HEK293 (cell line): ENCODE measurements around the gene METTL16.
A peak's percentile ranks its signal among the peaks of the same experiment; 100 is the strongest.

Source experiments
- ZBTB7A ChIP-seq: fragments of 450-650 bp; formaldehyde crosslinking; IDR thresholded peaks from 2 replicates; pipeline ENCODE4 v1.5.1; 2016; ENCODE audit warnings: low read depth, missing biosample characterization, missing genetic modification characterization
- ZNF23 ChIP-seq: fragments of 450-650 bp; formaldehyde crosslinking; IDR thresholded peaks from 2 replicates; pipeline ENCODE4 v1.5.1; 2016; ENCODE audit warnings: missing biosample characterization, missing genetic modification characterization, borderline replicate concordance
- ZNF311 ChIP-seq: fragments of 450-650 bp; formaldehyde crosslinking; IDR thresholded peaks from 2 replicates; pipeline ENCODE4 v1.5.1; 2017; ENCODE audit warnings: missing biosample characterization, missing genetic modification characterization, borderline replicate concordance
- ZNF423 ChIP-seq: fragments of 450-650 bp; formaldehyde crosslinking; IDR thresholded peaks from 2 replicates; pipeline ENCODE4 v1.5.1; 2016; ENCODE audit warnings: missing biosample characterization, missing genetic modification characterization
- ZNF707 ChIP-seq: fragments of 450-650 bp; formaldehyde crosslinking; IDR thresholded peaks from 2 replicates; pipeline ENCODE4 v1.5.1; 2016; ENCODE audit warnings: missing biosample characterization, missing genetic modification characterization
- TF ChIP-seq, protein P1 (sequence below): fragments of 450-650 bp; formaldehyde crosslinking; IDR thresholded peaks from 2 replicates; pipeline ENCODE4 v1.5.1; 2016; ENCODE audit warnings: missing biosample characterization, missing genetic modification characterization
- TF ChIP-seq, protein P2 (sequence below): fragments of 450-650 bp; formaldehyde crosslinking; IDR thresholded peaks from 2 replicates; pipeline ENCODE4 v1.5.1; 2017; ENCODE audit warnings: missing biosample characterization, missing genetic modification characterization
- TF ChIP-seq, protein P3 (sequence below): fragments of 450-650 bp; formaldehyde crosslinking; IDR thresholded peaks from 2 replicates; pipeline ENCODE4 v1.5.1; 2016; ENCODE audit warnings: missing biosample characterization, missing genetic modification characterization

DNA sequence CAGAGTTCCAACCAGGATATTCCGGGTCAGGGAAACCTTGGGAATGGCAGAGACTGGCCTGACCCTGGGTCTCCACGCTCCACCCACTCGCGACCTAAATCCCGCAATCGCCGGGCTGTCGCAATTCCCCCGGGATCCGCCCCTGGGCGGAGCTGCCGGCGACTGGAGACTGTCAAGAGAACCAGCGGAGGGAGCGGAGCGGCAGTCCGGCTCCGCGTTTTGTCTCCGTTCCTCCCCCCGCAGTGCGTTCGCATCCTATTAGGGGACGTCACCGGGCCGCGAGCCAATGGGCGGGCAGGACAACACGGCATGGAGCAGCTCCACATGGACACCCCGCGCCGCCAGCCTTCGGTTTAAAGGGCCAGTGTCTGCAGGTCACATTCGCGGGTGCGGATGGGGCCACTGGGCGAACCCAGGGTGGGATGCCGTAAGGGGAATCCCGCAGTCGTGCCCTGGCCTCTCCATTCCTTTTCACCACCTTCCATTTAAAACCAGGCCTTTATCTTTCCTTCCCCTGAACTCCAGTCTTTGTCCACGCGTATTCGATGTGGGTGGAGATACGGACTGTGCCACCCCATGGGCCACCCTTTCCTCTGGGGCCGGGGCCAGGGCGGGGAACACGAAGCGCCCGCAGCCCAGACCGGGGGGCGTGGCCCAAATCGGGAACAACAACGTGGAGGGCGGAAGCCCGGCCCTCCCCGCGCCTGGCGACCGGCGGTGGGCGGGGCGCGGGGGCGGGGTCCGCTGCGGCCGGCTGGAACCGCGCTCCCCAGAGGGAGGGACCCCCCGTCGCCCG, 110.1 kb downstream of the METTL16 start:
- TF ChIP-seq, protein P1, sequence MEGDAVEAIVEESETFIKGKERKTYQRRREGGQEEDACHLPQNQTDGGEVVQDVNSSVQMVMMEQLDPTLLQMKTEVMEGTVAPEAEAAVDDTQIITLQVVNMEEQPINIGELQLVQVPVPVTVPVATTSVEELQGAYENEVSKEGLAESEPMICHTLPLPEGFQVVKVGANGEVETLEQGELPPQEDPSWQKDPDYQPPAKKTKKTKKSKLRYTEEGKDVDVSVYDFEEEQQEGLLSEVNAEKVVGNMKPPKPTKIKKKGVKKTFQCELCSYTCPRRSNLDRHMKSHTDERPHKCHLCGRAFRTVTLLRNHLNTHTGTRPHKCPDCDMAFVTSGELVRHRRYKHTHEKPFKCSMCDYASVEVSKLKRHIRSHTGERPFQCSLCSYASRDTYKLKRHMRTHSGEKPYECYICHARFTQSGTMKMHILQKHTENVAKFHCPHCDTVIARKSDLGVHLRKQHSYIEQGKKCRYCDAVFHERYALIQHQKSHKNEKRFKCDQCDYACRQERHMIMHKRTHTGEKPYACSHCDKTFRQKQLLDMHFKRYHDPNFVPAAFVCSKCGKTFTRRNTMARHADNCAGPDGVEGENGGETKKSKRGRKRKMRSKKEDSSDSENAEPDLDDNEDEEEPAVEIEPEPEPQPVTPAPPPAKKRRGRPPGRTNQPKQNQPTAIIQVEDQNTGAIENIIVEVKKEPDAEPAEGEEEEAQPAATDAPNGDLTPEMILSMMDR (tag by site-specific recombination): no peak
- no peak for TF ChIP-seq ZNF423 (tag by site-specific recombination)
- no peak for TF ChIP-seq ZNF311
- TF ChIP-seq, protein P2, sequence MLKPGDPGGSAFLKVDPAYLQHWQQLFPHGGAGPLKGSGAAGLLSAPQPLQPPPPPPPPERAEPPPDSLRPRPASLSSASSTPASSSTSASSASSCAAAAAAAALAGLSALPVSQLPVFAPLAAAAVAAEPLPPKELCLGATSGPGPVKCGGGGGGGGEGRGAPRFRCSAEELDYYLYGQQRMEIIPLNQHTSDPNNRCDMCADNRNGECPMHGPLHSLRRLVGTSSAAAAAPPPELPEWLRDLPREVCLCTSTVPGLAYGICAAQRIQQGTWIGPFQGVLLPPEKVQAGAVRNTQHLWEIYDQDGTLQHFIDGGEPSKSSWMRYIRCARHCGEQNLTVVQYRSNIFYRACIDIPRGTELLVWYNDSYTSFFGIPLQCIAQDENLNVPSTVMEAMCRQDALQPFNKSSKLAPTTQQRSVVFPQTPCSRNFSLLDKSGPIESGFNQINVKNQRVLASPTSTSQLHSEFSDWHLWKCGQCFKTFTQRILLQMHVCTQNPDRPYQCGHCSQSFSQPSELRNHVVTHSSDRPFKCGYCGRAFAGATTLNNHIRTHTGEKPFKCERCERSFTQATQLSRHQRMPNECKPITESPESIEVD (tag by site-specific recombination): no peak
- no peak for TF ChIP-seq ZNF707 (tag by site-specific recombination)
- TF ChIP-seq ZNF23: no peak
- TF ChIP-seq, protein P3, sequence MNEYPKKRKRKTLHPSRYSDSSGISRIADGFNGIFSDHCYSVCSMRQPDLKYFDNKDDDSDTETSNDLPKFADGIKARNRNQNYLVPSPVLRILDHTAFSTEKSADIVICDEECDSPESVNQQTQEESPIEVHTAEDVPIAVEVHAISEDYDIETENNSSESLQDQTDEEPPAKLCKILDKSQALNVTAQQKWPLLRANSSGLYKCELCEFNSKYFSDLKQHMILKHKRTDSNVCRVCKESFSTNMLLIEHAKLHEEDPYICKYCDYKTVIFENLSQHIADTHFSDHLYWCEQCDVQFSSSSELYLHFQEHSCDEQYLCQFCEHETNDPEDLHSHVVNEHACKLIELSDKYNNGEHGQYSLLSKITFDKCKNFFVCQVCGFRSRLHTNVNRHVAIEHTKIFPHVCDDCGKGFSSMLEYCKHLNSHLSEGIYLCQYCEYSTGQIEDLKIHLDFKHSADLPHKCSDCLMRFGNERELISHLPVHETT (tag by site-specific recombination): peak; percentile 65; the same call in 1 of the 2 replicates
- peak; percentile 85; the same call in 1 of the 2 replicates for TF ChIP-seq ZBTB7A
